SKM-1 treated with dmso at 0.1 percent for 144 hours (cell line): Measurements from ENCODE around the gene SEC23B.
A peak's percentile ranks its signal among the peaks of the same experiment; 100 is the strongest.
"Not testable (repeated sequence)": the region's sequence is repeated elsewhere in the genome, so short reads cannot be mapped to it uniquely, and the experiment has no call there.

Experiments
- DNase-seq: peaks from one replicate; lab custom pipeline; 2025; ENCODE audit not compliant: unreplicated experiment; lab: John Stamatoyannopoulos, UW

Gene SEC23B

DNA sequence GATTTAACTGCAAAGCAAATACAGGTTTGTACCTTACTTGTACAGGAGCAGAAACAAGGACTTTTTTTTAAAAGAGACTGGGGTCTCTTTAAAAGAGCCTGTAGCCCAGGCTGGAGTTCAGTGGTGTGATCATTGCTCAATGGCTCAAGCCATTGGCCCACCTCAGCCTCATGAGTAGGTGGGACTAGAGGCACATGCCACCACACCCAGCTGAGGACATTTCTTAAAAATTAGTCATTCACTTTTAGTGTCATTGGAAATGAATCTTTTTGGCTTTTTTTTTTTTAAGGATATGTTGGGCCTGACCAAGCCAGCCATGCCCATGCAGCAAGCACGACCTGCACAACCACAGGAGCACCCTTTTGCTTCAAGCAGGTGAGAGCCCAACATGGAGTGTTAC, 16.9 kb downstream of the SEC23B start:
- DNase-seq: no peak

DNA sequence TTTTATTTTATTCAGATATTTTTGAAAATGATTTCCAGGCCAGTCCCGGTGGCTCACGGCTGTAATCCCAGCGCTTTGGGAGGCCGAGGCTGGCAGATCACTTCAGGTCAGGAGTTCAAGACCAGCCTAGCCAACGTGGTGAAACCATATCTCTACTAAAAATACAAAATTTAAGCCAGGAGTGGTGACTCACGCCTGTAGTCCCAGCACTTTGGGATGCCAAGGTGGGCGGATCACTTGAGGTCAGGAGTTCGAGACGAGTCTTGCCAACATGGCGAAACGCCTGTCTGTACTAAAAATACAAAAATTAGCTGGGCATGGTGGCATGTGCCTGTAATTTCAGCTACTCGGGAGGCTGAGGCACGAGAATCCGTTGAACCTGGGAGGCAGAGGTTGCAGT, 19.0 kb downstream of the SEC23B start:
- not testable (repeated sequence) for DNase-seq

DNA sequence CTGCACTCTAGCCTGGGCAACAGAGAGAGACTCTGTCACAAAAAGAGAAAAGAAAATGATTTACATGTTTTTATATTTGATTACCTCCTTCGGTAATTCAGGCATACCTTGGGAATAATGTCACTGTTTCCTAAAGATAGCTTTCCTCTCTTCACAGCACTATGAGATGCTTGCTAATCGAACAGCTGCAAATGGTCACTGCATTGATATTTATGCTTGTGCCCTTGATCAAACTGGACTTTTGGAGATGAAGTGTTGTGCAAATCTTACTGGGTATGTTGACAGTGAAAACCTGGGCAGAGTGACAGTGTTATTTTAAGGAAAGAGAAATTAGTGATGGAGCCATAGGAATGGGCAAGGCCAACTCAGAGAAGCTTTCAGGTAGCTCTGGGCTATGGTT, 19.6 kb downstream of the SEC23B start:
- no peak for DNase-seq

GRCh38 chr20:18527836-18528235, 20.1 kb downstream of the SEC23B start:
- no peak for DNase-seq

DNA sequence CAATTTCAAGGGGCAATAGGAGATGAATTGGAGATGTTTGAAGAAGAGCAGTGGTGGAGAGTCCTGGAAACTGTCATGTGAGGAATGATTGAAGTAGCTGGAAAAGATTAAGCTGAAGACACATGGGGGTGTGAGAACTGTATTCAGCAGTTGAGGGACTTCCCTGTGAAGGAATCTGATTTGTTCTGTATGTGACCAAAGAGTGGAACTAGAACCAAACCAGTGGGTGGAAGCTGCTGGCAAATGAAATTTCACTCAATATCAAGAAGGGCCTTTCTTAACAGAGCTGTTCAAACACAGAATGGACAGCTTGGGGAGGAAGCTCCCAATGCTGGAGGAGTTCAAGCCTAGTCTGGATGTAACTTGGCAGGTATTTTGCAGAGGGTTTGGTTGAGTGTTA, 21.3 kb downstream of the SEC23B start:
- no peak for DNase-seq

DNA sequence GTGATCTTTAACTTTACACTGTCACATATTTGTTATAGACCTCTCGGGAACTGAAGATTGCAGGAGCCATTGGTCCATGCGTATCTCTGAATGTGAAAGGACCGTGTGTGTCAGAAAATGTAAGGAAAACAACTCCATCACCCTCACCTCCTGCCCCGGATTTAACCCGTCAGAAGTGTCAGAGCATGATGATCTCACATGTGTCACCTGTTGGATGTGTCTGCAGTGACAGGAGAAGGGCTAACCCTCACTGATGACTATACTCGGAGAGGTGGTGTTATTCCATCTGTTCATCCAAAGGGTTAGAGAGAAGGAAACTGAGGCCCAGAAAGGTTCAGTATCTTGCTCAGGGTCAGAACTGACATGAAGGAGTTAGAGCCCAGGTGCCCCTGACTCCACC, 24.9 kb downstream of the SEC23B start:
- DNase-seq: no peak

DNA sequence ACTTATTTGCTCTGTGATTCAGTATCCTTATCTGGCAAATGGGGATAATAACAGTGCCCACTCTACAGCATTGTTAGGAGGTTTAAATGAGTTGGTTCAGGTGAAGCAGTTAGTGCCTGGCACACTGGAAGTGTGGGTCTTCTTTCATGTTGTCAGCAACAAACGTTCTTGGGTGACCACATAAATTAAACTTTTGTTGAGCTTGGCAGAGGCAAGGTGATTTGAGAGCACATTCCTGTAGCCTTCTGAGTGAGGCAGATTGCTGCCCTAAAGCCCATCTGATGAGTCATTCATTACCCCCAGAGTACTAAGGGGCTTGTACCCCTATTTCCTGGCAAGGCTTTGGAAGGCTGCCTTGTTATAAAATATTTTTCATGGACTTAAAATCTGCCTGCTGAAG, 25.8 kb downstream of the SEC23B start:
- no peak for DNase-seq

DNA sequence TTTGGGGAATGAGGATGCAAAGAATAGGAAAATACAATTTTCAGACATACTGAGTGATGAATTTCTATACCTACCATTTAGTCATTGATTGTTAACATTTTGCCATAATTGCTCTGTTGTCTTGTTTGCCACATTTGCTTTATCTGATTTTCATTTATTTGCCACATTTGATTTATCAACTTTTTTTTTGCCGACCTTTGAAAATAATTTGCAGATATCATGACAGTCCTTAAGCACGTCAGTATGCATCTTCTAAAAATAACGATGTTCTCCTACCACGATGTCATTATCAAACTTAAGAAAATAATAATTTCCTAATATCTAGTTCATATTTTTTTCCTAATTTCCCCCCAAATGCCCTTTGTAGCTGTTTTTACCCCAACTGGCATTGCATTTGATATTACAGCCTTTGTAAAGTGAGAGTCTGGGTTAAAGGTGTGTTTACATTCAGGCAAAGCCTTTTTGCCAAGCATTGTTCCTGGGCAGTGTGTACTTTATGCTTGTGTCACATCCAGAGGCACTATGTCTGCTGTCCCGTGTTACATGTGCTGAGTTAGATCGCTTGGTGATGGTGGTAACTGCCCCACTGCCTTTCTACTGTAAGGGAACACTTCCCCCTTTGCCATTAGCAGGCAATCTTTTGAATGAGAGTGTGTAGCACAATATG, 26.4 kb downstream of the SEC23B start:
- no peak for DNase-seq

DNA sequence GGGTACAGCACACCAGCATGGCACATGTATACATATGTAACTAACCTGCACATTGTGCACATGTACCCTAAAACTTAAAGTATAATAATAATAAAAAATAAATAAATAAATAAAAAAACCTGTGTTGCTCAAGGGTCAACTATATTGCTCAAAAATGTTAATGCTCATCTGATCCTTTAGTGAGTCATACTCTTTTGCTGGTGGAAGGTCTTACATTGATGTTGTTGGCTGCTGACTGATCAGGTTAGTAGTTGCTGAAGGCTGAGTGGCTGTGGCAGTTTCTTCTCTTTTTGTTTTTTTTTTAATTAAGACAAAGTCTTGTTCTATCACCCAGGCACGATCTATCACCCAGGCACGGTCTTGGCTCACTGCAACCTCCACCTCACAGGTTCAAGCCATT, 29.9 kb downstream of the SEC23B start:
- no peak for DNase-seq

DNA sequence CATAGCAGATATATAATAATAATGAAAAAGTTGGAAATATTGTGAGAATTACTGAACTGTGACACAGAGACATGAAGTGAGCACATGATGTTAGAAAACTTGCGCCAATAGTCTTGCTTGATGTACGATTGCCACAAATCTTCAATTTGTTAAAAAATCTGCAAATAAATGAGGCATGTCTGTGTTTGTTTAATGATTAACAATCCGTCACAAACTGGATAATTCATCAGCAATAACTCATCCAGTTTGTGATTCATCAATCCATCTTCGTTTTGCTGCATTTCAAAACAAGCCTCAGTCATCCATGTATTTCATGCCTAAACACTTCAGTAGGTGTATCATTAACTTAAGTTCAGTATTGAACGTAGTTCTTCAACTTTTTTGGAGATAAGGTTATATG, 34.0 kb downstream of the SEC23B start:
- DNase-seq: no peak

GRCh38 chr20:18543216-18543615, 35.5 kb downstream of the SEC23B start:
- DNase-seq: no peak

- DNase-seq: no peak
These were observed 36.2 kb downstream of the SEC23B start for GRCh38 chr20:18543932-18544331.

DNA sequence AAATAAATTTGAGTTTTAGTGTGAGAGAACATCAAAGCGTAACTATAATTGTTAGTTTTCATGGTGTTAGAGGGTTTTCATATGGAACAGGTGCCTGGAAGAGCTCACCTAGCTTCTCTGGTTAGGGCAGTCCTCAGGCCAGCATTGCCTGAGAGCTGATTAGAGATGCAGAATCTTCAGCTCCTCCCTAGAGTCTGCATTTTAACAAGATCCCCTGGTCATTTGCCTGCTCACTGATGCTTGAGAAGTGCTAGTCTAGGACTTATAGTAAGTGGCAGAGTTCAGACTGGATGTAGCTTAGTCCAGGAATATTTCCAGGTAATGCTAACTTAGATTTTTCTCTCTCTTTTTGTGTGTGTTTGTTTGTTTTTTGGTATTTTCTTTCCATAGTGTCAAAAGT, 37.8 kb downstream of the SEC23B start:
- DNase-seq: no peak

GRCh38 chr20:18548465-18548864, 40.7 kb downstream of the SEC23B start:
- DNase-seq: no peak

GRCh38 chr20:18553746-18554145, 46.0 kb downstream of the SEC23B start:
- DNase-seq: no peak

DNA sequence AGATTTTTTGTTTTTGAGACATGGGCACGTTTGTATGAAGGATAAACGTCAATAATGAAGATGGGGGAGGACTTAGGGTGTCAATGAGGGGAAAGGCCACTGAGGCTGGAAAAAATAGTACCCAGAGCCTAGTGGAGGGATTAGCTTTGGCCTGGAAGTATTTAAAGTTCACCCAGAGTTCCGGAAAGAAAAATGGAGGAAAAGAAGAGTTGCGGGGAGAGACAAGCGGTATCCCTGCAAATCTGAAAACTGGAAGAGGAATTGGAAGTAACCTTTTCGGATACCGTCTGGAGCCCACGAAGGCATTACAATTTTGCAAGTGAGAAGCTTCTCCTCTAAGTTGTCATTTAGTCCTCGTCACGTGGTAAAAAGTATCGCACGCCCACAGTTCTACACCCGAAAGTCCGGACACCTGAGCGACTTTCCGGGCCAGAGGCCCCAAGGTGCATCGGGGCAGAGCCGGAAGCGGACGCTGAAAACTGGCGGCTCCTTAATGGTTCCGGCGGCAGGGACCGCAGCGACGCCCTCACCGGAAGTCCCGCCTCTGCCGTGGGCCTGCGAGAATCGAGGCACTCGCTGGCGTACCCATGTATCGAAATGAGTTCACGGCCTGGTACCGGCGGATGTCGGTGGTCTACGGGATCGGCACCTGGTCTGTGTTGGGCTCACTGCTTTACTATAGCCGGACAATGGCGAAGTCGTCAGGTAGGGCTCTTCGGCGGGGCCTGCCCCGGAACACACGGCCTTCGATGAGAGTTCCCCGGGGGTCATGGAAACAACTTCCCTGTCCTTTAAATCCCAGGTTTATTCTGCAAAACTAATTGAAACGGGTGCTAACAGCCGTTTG, 59.4 kb downstream of the SEC23B start, which contains the start of gene SMIM26:
Gene SMIM26, plus strand, starts transcription at position 541 of the 847 bp plus-strand sequence. Its CDS starts 47 bp downstream, at position 588.
- peak; percentile 58 for DNase-seq

GRCh38 chr20:18567739-18568091, 60.0 kb downstream of the SEC23B start:
- no peak for DNase-seq

- no peak for DNase-seq
These were observed 63.3 kb downstream of the SEC23B start for GRCh38 chr20:18571009-18571408.

GRCh38 chr20:18571578-18571977, 63.8 kb downstream of the SEC23B start:
- peak; percentile 49 for DNase-seq

- no peak for DNase-seq
These were observed 70.2 kb downstream of the SEC23B start for GRCh38 chr20:18577942-18578341.

GRCh38 chr20:18578581-18578980, 70.8 kb downstream of the SEC23B start:
- DNase-seq: no peak

GRCh38 chr20:18580012-18580411, 72.3 kb downstream of the SEC23B start:
- DNase-seq: no peak

GRCh38 chr20:18585134-18585533, 77.4 kb downstream of the SEC23B start:
- no peak for DNase-seq
